Large intestine (tissue), 12 donors: ENCODE results near the gene ZNF285. TPM values are rescaled to one million over a fixed set of nuclear protein-coding genes. Genes with fewer than 3 reads are reported as not detected.
"Not testable (repeated sequence)": the region's sequence is repeated elsewhere in the genome, so short reads cannot be mapped to it uniquely, and the experiment has no call there.

Experiments used
- DNase-seq, 2 donors: peaks; one replicate each; pipeline versions ENCODE4 v3.0.0 to v3.0.0-alpha.2; 2013
- H3K27ac ChIP-seq: one replicate; pipeline ENCODE4 v1.5.1; 2013; ENCODE audit warnings: low read length
- H3K27me3 ChIP-seq: 2 replicates; pipeline ENCODE4 v1.6.1; 2013; ENCODE audit warnings: low read length; ENCODE audit not compliant: control insufficient read depth, insufficient read depth
- H3K36me3 ChIP-seq: 2 replicates; pipeline ENCODE4 v1.6.1; 2013; ENCODE audit warnings: low read length; ENCODE audit not compliant: control insufficient read depth, insufficient read depth
- H3K4me1 ChIP-seq: one replicate; pipeline ENCODE4 v1.6.1; 2013; ENCODE audit warnings: low read length; ENCODE audit not compliant: control insufficient read depth, insufficient read depth
- H3K4me3 ChIP-seq: one replicate; pipeline ENCODE4 v1.5.1; 2013; ENCODE audit warnings: low read length
- H3K9me3 ChIP-seq: one replicate; pipeline ENCODE4 v1.6.1; 2013; ENCODE audit warnings: mild to moderate bottlenecking, low read depth, low read length, moderate library complexity; ENCODE audit not compliant: control insufficient read depth
- WGBS: methylation state at CpG from one replicate; pipeline ENCODE4 v1.1.5; 2013; ENCODE audit warnings: low lambda C conversion rate; ENCODE audit not compliant: insufficient coverage; 5-methylcytosine and 5-hydroxymethylcytosine counted together
- long read RNA-seq, 11 donors: transcript quantifications; one replicate each; lab custom pipeline, GENCODE V29; 2026
- polyA plus RNA-seq: library from polyadenylated mRNA; unstranded; fragments of 120-200 nt; gene quantifications from one replicate; pipeline ENCODE4 v1.2.1, GENCODE V29; 2013

ZNF285 gene
- polyA plus RNA-seq: 5.6 TPM
- long read RNA-seq, donor 1, partial matches to known transcripts: 0 of 1 reads
- long read RNA-seq, donor 1, other reads (novel, unspliced or antisense): 0 of 1 reads
- long read RNA-seq, donor 2, partial matches to known transcripts: 0 of 1 reads
- long read RNA-seq, donor 2, other reads (novel, unspliced or antisense): 0 of 1 reads
- long read RNA-seq, donor 3, partial matches to known transcripts: 0 of 1 reads
- long read RNA-seq, donor 3, other reads (novel, unspliced or antisense): 0 of 1 reads
- long read RNA-seq, donor 4: 0 reads
- long read RNA-seq, donor 5, full-length matches to known transcripts: 1 of 1 reads
- long read RNA-seq, donor 5, partial matches to known transcripts: 0 of 1 reads
- long read RNA-seq, donor 5, other reads (novel, unspliced or antisense): 0 of 1 reads
- long read RNA-seq, donor 6: 0 reads
- long read RNA-seq, donor 7: 0 reads
- long read RNA-seq, donor 8, full-length matches to known transcripts: 2 of 2 reads
- long read RNA-seq, donor 8, partial matches to known transcripts: 0 of 2 reads
- long read RNA-seq, donor 8, other reads (novel, unspliced or antisense): 0 of 2 reads
- long read RNA-seq, donor 9: 0 reads
- long read RNA-seq, donor 10, full-length matches to known transcripts: 1 of 1 reads
- long read RNA-seq, donor 10, partial matches to known transcripts: 0 of 1 reads
- long read RNA-seq, donor 10, other reads (novel, unspliced or antisense): 0 of 1 reads
- long read RNA-seq, donor 11: 0 reads

DNA sequence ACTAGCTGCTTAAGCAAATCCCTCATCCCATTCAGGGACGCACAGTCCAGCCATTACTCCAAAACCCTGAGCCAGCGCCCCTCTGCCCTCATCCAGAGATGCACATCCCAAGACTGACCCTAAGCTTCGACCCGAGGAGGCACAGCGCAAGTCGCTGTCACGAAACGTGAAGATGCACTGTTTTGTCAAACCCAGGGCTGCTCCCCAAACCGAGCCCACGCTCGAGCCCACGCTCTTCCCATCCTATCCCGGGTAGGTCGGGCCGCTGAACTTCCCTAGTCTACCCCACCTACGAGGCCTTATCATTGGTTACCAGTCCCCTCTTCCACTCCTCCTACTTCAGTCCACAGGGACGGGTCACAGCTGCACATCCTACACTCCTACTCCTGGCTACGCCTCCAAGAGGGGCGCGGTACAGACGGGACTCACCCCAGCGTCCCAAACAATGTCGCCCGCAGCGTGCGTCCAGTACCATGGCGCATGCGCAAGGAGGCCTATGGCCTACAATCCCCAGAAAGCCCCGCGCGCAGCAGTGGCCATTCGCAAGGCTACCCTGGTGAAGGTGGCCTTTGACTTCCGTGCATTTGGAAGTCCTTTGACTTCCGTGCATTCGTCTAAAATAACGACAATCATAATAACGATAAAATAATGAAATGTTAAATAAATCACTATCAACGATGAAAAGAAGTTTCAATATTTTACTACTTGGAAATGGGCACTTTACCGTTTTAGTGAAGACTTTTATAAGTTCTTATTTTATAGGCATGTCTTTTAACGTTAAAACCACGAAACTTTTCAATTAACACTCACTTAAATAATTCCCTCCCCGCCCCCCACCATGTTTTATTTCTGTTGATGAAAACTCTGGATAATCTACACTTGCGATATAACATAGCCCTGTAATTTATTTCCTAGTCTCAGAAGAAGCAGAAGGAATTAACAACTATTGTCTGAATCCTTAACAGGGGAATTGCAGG is at the start of gene ZNF285:
Gene ZNF285 (minus strand): TSS at position 470 of the 977 bp plus-strand sequence. CDS start 4,395 bp downstream, outside the sequence.
- peak within 1 kb of the TSS; percentile 61 for H3K4me3 ChIP-seq
- peak within 1 kb of the TSS; percentile 16 for H3K27ac ChIP-seq
- H3K27me3 ChIP-seq: no peaks in the 10 kb centered on the region
- H3K4me1 ChIP-seq: no peaks in the 10 kb centered on the region
- DNase-seq: peak; percentile 95 to 96
- H3K9me3 ChIP-seq: peaks cover 9% of the 10 kb centered on the region
- peaks cover 3% of the 10 kb centered on the region for H3K36me3 ChIP-seq
- 19% methylated on average over 12 of the region's 43 CpGs for WGBS

- WGBS: no CpG with 5 or more reads among the region's 45 CpGs
- H3K9me3 ChIP-seq: peaks cover 14% of the 10 kb centered on the region
- peak within 1 kb of the TSS; percentile 27 for H3K27ac ChIP-seq
- H3K4me3 ChIP-seq: peak within 1 kb of the TSS; percentile 77
- peaks cover 23% of the 10 kb centered on the region for H3K36me3 ChIP-seq
- no peaks in the 10 kb centered on the region for H3K4me1 ChIP-seq
- peak; percentile 94 to 96 for DNase-seq
- no peaks in the 10 kb centered on the region for H3K27me3 ChIP-seq
Observed at GRCh38 chr19:44447916-44448674, 46.7 kb upstream of the ZNF285 start, which contains the start of gene ZNF229. TSS of gene ZNF229 (minus strand) at chr19:44448472. CDS start at chr19:44442847, 5,625 bp downstream.

- H3K27me3 ChIP-seq: no peaks in the 10 kb centered on the region
- WGBS: 100% methylated on average over 1 of the region's 3 CpGs
- no peaks in the 10 kb centered on the region for H3K4me1 ChIP-seq
- peaks cover 10% of the 10 kb centered on the region for H3K9me3 ChIP-seq
- H3K4me3 ChIP-seq: no peak overlapping the region
- H3K36me3 ChIP-seq: peaks cover 35% of the 10 kb centered on the region
- no peak overlapping the region for H3K27ac ChIP-seq
- no peak for DNase-seq
Observed at GRCh38 chr19:44438441-44438840, 37.0 kb upstream of the ZNF285 start.

- Histone ChIP-seq H3K9me3 (peaks cover 15% of the 10 kb centered on the region), H3K27ac (no peak overlapping the region), H3K36me3 (peaks cover 34% of the 10 kb centered on the region), H3K4me3 (no peak overlapping the region), H3K4me1 (no peaks in the 10 kb centered on the region), H3K27me3 (no peaks in the 10 kb centered on the region)
- no CpG with 5 or more reads among the region's 2 CpGs for WGBS
- DNase-seq: no peak
Observed at GRCh38 chr19:44435441-44435840, 34.0 kb upstream of the ZNF285 start.

DNA sequence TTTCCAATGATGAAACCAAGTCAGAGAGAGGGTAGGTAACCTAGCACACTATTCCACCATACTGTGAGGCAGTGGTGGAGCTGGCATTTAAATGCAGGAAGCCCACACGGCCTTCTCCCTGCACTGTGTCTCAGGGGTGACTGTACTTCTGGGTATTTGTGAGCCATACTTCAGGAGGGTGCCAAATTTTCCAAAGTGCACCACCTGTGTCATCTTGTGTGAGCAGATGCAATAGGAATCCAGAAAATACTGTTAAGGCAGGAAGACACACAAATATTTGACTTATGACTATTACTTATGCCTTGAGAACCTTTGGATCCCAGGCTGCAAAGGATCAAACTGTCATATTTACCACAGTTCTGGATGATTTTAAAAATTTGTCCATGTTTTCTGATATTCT is 29.5 kb upstream of the ZNF285 start:
- no CpG with 5 or more reads among the region's 1 CpG for WGBS
- DNase-seq: no peak
- no peaks in the 10 kb centered on the region for H3K27me3 ChIP-seq
- H3K9me3 ChIP-seq: peaks cover 19% of the 10 kb centered on the region
- H3K4me3 ChIP-seq: no peak overlapping the region
- no peak overlapping the region for H3K27ac ChIP-seq
- H3K36me3 ChIP-seq: peaks cover 44% of the 10 kb centered on the region
- no peaks in the 10 kb centered on the region for H3K4me1 ChIP-seq

GRCh38 chr19:44415553-44415952 is 14.1 kb upstream of the ZNF285 start:
- not testable (repeated sequence) for H3K9me3 ChIP-seq, H3K36me3 ChIP-seq, H3K4me3 ChIP-seq, H3K4me1 ChIP-seq, DNase-seq, H3K27me3 ChIP-seq, H3K27ac ChIP-seq
- WGBS: no CpG with 5 or more reads among the region's 15 CpGs

GRCh38 chr19:44389268-44389667 is 12.1 kb downstream of the ZNF285 start:
- not testable (repeated sequence) for H3K4me3 ChIP-seq, DNase-seq, H3K4me1 ChIP-seq, H3K9me3 ChIP-seq, H3K27me3 ChIP-seq, H3K27ac ChIP-seq
- H3K36me3 ChIP-seq: peaks cover 12% of the 10 kb centered on the region
- 100% methylated on average over 2 of the region's 4 CpGs for WGBS

DNA sequence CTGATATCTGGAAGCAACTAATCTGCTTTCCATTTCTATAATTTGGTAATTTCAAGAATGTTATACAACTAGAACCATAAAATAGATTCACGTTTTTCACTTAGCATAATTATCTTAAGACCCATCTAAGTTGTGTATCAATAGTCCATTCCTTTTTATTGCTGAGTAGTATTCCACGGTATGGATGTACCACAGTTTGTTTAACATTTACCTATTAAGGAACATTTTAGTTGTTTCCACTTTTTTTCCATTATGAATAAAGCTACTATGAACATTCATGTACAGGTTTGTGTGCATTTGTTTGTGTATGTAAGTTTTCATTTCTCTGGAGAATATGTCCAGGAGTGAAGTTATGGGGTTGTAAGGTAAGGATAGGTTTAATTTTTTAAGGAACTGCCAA is 26.6 kb downstream of the ZNF285 start:
- Histone ChIP-seq H3K27me3 (no peaks in the 10 kb centered on the region), H3K27ac (no peak overlapping the region), H3K4me3 (no peak overlapping the region), H3K4me1 (no peaks in the 10 kb centered on the region), H3K36me3 (no peaks in the 10 kb centered on the region), H3K9me3 (no peaks in the 10 kb centered on the region)
- WGBS: 60% methylated on average over 1 of the region's 2 CpGs
- no peak for DNase-seq

DNA sequence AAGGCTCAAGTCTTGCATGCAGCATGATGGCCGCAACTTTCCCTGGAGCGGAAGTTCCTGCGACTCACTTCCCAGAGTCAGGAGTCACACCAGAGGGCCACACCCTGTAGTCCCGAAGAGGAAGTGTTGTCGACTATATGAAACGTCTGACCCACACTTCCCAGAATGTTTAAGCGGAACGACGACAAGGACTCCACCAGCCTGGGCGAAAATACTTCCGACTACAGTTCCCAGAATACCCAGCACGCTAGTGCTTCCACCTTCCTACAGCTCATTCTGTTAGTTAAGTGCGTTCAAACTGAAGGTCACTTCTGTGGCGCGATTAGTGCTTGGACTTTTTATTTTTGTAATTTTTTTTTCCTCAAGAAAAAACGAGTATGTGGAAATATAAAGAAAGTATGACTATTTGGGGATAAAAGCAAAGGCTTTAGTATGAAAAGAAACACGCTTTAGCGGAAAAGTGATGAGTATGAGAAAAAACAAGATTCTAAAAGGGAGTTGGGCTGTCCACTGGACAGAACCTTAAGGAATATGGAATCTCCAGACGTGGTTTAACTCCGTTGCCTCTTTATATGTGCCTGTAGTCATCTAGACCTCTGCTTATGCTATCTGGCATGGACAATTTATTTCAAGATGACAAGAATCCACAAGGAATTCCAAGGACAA is 29.5 kb downstream of the ZNF285 start:
- no peak overlapping the region for H3K4me3 ChIP-seq
- H3K9me3 ChIP-seq: no peaks in the 10 kb centered on the region
- no peaks in the 10 kb centered on the region for H3K36me3 ChIP-seq
- WGBS: 55% methylated on average over 5 of the region's 20 CpGs
- no peak for DNase-seq
- no peaks in the 10 kb centered on the region for H3K27me3 ChIP-seq
- H3K27ac ChIP-seq: no peak overlapping the region
- H3K4me1 ChIP-seq: no peaks in the 10 kb centered on the region
